Effector memory CD4-positive, alpha-beta T cell (primary cell): ENCODE data around the gene CTSA.
"Not testable (repeated sequence)": the region's sequence is repeated elsewhere in the genome, so short reads cannot be mapped to it uniquely, and the experiment has no call there.

Experiments
- DNase-seq, 3 donors: peaks; one replicate each; pipeline ENCODE4 v3.0.0-alpha.2; 2020
- H3K27ac ChIP-seq: 2 replicates; pipeline ENCODE4 v1.7.0; 2013; ENCODE audit warnings: mild to moderate bottlenecking, low read length, moderate library complexity; ENCODE audit not compliant: insufficient read depth, poor library complexity, severe bottlenecking
- H3K27me3 ChIP-seq: replicated peaks from 2 replicates; pipeline ENCODE4 v1.7.0; 2013; ENCODE audit warnings: mild to moderate bottlenecking, low read length; ENCODE audit not compliant: insufficient read depth, control insufficient read depth, poor library complexity, severe bottlenecking
- H3K36me3 ChIP-seq: 2 replicates; pipeline ENCODE4 v1.7.0; 2013; ENCODE audit warnings: mild to moderate bottlenecking, low read length, moderate library complexity; ENCODE audit not compliant: control insufficient read depth, insufficient read depth
- H3K4me1 ChIP-seq: 2 replicates; pipeline ENCODE4 v1.7.0; 2013; ENCODE audit warnings: low read length, mild to moderate bottlenecking; ENCODE audit not compliant: control insufficient read depth, insufficient read depth, poor library complexity, severe bottlenecking
- H3K4me3 ChIP-seq: 2 replicates; pipeline ENCODE4 v1.7.0; 2013; ENCODE audit warnings: low read length, low read depth, mild to moderate bottlenecking; ENCODE audit not compliant: insufficient read depth, poor library complexity, severe bottlenecking
- H3K9me3 ChIP-seq: 2 replicates; pipeline ENCODE4 v1.7.0; 2013; ENCODE audit warnings: mild to moderate bottlenecking, low read length, moderate library complexity; ENCODE audit not compliant: control insufficient read depth

Gene CTSA

GRCh38 chr20:45894797-45895196, 3.7 kb downstream of the CTSA start:
- Histone ChIP-seq H3K4me1 (peaks cover 14% of the 10 kb centered on the region), H3K9me3 (no peaks in the 10 kb centered on the region), H3K27me3 (no peaks in the 10 kb centered on the region), H3K4me3 (no peak overlapping the region), H3K36me3 (peaks cover 30% of the 10 kb centered on the region), H3K27ac (no peak overlapping the region)
- no peak for DNase-seq

- H3K4me3 ChIP-seq: no peak overlapping the region
- H3K9me3 ChIP-seq: no peaks in the 10 kb centered on the region
- no peak for DNase-seq
- H3K36me3 ChIP-seq: peaks cover 30% of the 10 kb centered on the region
- H3K4me1 ChIP-seq: peaks cover 7% of the 10 kb centered on the region
- no peaks in the 10 kb centered on the region for H3K27me3 ChIP-seq
- H3K27ac ChIP-seq: no peak overlapping the region
Measured at GRCh38 chr20:45896641-45897161, 5.6 kb downstream of the CTSA start.

- no peaks in the 10 kb centered on the region for H3K27me3 ChIP-seq
- peaks cover 1% of the 10 kb centered on the region for H3K4me1 ChIP-seq
- H3K27ac ChIP-seq: no peak overlapping the region
- no peaks in the 10 kb centered on the region for H3K9me3 ChIP-seq
- DNase-seq: no peak
- peaks cover 30% of the 10 kb centered on the region for H3K36me3 ChIP-seq
- no peak overlapping the region for H3K4me3 ChIP-seq
Measured at GRCh38 chr20:45897289-45897688, 6.2 kb downstream of the CTSA start.

GRCh38 chr20:45897692-45898091, 6.6 kb downstream of the CTSA start:
- Histone ChIP-seq H3K9me3 (no peaks in the 10 kb centered on the region), H3K27ac (no peak overlapping the region), H3K4me1 (no peaks in the 10 kb centered on the region), H3K4me3 (no peak overlapping the region), H3K27me3 (no peaks in the 10 kb centered on the region), H3K36me3 (peaks cover 30% of the 10 kb centered on the region)
- no peak for DNase-seq

- DNase-seq: no peak
- H3K4me1 ChIP-seq: no peaks in the 10 kb centered on the region
- H3K27me3 ChIP-seq: no peaks in the 10 kb centered on the region
- H3K9me3 ChIP-seq: no peaks in the 10 kb centered on the region
- H3K27ac ChIP-seq: no peak overlapping the region
- no peak overlapping the region for H3K4me3 ChIP-seq
- H3K36me3 ChIP-seq: peaks cover 30% of the 10 kb centered on the region
Measured at GRCh38 chr20:45898285-45898684, 7.2 kb downstream of the CTSA start.

- DNase-seq: no peak
- peaks cover 30% of the 10 kb centered on the region for H3K36me3 ChIP-seq
- H3K9me3 ChIP-seq: no peaks in the 10 kb centered on the region
- no peak overlapping the region for H3K4me3 ChIP-seq
- H3K27ac ChIP-seq: no peak overlapping the region
- no peaks in the 10 kb centered on the region for H3K4me1 ChIP-seq
- H3K27me3 ChIP-seq: no peaks in the 10 kb centered on the region
Measured at GRCh38 chr20:45899046-45899835, 8.1 kb downstream of the CTSA start.

- not testable (repeated sequence) for H3K9me3 ChIP-seq, H3K27ac ChIP-seq, H3K4me3 ChIP-seq, DNase-seq, H3K4me1 ChIP-seq, H3K27me3 ChIP-seq
- peaks cover 23% of the 10 kb centered on the region for H3K36me3 ChIP-seq
Measured at GRCh38 chr20:45901332-45901731, 10.2 kb downstream of the CTSA start.

- H3K9me3 ChIP-seq: no peaks in the 10 kb centered on the region
- peaks cover 17% of the 10 kb centered on the region for H3K36me3 ChIP-seq
- H3K27ac ChIP-seq: no peak overlapping the region
- H3K4me1 ChIP-seq: no peaks in the 10 kb centered on the region
- H3K4me3 ChIP-seq: no peak overlapping the region
- DNase-seq: no peak
- no peaks in the 10 kb centered on the region for H3K27me3 ChIP-seq
Measured at GRCh38 chr20:45902199-45902701, 11.1 kb downstream of the CTSA start.

- DNase-seq: no peak
- no peaks in the 10 kb centered on the region for H3K27me3 ChIP-seq
- no peak overlapping the region for H3K27ac ChIP-seq
- no peak overlapping the region for H3K4me3 ChIP-seq
- H3K4me1 ChIP-seq: no peaks in the 10 kb centered on the region
- no peaks in the 10 kb centered on the region for H3K36me3 ChIP-seq
- no peaks in the 10 kb centered on the region for H3K9me3 ChIP-seq
Measured at GRCh38 chr20:45904583-45905504, 13.7 kb downstream of the CTSA start.
